Stimulated activated CD4-positive, alpha-beta T cell treated with anti-CD3 and anti-CD28 coated beads, Interleukin-1b, Interleukin-23, amount 100 ng/mL, for 4 hours (primary cell): ENCODE data around the gene RPL35.

Source experiments
- DNase-seq, 2 donors: peaks; one replicate each; pipeline ENCODE4 v3.0.0-alpha.2; 2020; ENCODE audit warnings: low read depth in 2 of 2

Gene RPL35

DNA sequence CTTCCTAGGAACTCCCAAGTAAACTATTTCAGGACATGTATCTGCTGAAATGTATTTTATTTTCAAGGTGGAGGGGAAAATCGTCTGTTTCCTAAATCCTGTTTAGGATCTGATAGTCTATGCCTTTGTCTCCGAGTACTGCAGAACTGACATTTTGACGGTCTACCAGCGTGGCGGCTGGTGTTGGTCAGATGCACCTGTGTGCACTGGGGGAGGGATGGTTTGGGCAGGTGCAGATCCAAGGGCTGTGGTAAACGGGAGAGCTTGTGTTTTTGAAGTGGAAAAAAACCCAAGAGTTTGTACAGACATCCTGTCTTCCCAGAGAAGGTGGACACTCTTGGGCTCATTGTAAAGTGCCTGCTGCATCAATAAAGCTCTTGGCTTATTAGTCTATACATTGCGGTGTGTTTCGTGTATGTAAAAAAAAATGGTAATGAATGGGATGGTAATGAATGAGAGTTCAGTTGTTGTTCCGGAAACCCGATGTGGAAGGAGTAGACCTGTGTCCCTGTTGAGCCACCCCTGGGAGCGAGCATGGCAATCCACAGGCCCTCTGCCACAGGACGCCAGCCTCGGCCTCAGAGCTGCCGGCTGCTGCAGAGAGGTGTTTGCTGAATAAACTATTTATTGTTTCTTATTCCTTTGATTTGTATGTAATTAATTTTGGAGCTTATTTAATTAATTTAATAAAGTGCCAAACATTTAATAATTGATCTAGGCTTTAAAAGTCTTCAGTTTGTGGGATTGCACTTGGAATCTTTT, 15.4 kb upstream of the RPL35 start:
- DNase-seq = no peak

DNA sequence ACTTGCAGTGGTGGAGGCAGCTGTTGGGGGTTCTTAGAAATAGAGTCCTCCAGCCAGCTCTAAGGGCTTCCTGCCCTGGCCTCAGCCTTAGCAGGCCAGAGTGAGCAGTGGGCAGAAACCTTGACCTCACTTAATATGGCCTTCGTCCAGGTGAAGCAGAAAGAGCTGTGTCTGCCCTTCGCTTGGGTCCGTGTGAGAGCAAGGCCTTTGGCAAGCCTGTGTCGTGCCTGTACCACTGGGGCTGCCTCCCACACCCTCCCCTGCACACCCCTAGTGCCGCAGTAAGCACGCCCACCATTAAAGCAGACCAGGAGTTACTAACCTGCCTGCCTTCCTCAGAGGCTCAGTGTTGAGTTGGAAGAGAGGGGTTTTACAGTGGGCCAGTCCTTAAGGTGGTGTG, 13.7 kb upstream of the RPL35 start:
- no peak for DNase-seq

DNA sequence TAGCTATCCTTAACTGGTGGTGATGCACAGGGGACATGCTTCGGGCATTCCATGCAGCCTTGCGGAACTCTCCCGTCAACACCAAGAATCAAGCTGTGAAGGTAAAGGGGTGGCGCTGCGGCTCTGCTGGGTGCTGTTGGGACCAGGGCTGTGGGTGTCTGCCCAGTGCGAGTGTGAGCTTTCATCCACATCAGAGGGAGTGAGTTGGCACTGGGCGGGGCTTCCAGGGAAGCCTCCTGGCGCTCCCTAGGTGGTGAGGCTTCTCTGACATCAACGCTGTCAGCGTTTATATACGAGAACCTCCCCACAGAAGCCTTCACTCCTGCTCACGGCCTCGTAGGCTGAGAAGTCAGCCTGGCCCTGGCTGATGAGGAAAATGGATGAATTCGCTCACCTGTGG, 11.9 kb upstream of the RPL35 start:
- no peak for DNase-seq

- no peak for DNase-seq
Measured at GRCh38 chr9:124871156-124871561, 9.4 kb upstream of the RPL35 start.

GRCh38 chr9:124870723-124871122, 9.0 kb upstream of the RPL35 start:
- no peak for DNase-seq

DNA sequence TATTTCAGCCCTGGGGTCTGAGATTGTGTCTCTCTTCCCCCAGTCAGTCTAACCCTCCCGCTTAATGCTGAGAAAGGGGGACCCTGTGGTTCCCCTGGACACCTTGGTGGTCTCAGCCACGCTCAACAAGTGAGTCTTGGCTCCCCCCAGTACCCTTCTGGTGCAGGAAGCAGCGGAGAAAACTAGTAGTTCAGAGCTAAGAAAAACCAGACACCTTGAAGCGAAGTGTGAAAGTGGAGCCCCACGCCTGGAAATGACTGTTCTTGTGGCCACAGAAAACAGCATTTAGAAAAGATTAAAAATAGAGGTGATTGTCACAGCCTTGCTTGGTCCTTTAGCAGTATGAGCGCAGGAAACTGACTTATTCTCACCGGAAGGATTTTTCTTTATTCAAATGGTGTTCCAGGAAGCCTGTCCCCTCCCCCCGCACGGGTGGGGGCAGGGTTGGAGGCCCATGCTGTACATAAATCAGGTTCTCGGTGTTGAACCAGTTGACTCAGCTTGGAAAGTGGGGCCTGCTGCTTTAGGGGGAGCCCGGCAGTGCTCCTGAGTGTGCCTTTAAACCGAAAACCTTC, 8.3 kb upstream of the RPL35 start:
- peak; percentile 79 to 88 for DNase-seq

- DNase-seq = peak in 1 of 2 donors; percentile 40
Measured at GRCh38 chr9:124869466-124869985, 7.8 kb upstream of the RPL35 start.

DNA sequence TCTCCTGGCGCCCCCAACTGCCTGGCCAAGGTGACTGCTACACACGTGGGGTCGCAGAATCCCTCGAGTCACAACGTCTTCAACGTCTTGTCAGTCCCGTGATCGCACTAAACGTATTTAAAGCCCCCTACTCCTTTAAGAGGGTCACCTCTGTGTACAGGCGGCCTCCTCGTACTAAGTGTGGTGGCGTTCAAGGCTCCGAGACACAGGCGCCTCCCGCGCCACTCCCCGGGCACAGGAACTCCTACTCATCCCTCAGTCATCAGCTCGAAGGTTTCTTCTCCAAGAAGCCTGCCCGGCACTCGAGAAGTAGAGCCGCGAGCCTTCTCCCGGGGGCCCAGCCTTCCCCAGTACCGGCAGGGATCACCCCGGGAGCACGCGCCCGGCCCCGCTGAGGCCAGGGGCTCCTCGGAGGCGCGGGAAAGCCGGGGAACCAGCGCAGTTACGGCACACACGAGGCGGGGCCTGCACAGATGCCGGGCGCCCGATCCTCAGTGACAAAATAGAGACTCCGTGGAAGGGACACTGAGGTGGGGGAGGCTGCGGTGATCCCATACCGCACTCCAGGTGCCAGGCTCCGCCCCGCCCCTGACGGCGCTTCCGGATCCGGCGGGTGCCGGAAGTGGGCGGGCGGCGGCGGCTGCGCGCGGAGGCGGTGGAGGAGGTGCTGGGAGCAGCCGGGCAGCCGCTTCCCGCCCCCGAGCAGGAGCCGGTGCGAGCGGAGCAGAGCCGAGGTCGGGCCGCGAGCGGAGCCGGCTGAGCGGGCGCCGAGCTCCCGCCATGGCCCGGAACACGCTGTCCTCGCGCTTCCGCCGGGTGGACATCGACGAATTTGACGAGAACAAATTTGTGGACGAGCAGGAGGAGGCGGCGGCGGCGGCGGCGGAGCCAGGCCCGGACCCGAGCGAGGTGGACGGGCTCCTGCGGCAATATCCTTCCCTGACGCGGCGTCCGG, 7.0 kb upstream of the RPL35 start:
- peak; percentile 91 to 94 for DNase-seq

GRCh38 chr9:124863371-124863871, 1.7 kb upstream of the RPL35 start:
- DNase-seq = no peak

DNA sequence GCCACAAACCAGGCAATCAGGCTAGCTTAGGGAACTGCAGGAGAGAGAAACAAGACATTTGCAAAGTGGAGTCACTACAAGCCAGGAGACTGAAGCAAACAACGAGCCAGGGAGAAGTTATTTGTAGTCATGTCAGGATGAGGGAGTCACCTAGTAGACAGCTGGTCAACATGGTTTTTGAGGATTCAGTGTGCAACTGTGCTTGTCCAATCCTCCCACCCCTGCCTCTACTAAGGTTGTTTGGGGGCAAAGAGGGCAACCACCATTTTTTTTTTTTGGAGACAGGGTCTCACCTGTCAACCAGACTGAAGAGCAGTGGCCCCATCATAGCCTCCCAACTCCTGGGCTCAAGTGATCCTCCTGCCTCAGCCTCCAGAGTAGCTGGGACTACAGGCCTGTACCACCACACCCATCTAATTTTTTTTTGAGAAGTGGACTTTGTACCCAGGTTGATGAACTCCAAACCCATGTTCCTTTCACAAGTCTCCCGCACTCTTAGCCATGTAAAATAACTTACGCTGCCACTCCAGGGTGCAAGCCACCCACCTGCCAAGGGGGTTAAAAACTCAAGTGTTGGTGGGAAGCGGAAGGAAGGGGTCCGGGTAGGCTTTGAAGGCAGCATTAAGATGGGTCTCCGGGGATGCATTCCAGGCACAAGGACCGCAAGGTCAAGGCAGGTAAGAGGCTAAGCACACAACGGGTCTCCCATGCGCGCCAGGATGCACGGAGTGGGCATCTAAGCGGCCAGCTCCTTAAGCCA, 995 bp downstream of the RPL35 start:
- DNase-seq = no peak

DNA sequence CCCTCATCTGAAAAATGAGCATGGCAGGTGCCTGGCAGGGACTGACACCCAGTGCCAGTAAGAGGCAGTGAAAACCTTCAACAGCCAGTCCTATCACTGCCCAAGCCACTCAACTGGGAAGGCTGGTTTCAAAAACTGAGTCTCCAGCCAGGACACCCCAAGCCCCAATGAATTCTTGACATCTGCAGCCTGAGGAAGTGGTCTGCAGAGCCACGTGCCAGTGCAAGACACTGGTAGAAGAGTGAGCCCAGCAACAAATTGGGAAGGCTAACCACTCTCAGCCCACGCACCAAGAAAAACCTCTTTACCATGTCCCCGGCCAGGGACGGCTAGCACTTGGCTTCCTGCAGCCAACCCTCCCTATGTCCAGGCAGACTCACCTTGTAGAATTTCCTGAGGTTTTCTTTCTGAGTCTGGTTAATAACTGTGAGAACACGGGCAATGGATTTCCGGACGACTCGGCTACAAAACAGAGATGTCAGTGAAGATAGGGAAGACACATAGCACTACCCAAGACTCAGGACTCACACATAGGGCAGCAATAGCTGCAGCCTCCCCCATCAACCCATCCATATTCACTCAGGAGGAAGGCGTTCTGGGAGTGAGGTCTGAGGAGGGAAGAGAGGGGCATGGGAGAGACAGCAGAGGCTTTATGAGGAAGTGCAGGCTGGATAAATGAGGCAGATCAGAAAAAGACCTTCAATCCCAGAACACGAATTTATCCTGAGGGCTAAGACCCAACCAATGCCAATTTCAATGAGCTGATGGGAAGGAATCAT, 1.8 kb downstream of the RPL35 start:
- DNase-seq = no peak

DNA sequence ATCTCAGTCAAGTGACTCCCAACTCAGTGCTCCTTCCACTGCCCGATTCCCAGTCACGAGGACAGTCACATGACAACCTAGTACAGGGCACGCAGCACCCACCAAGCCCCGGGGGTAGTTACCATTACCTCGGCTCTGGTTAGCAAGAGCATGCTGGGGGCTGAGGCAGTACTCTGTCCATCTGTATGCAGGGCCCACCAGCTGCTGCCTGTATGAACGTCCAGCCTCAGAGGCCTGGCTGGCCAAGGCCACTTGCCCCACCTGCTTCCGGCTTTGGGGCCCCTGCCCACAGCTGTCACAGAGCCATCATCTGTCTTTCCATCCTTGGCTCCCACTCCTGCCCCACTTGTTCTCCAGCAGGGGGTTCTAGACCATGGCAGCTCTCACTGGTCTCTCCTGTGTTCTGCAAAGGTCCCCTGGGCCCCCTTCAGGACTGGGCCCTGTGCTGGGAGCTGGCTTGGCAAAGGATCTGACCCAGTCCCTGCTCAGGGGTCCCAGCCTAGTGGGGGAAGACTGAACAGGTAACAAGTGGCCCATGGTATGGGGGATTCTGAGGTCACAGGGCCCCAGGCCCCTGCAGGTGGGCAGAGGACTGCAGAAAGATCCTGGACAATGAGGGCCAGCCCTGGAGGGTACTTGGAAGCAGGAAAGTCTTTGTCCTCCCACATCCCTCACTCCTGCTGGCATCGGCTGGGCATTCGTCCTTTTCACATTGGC, 3.3 kb downstream of the RPL35 start:
- DNase-seq = no peak

- DNase-seq = no peak
Measured at GRCh38 chr9:124857533-124858162, 4.1 kb downstream of the RPL35 start.

GRCh38 chr9:124855944-124856765, 5.6 kb downstream of the RPL35 start:
- peak in 1 of 2 donors; percentile 28 for DNase-seq

GRCh38 chr9:124855566-124855943, 6.2 kb downstream of the RPL35 start:
- DNase-seq = no peak

- DNase-seq = no peak
Measured at GRCh38 chr9:124854822-124855221, 6.9 kb downstream of the RPL35 start.

GRCh38 chr9:124854161-124854560, 7.6 kb downstream of the RPL35 start:
- no peak for DNase-seq

DNA sequence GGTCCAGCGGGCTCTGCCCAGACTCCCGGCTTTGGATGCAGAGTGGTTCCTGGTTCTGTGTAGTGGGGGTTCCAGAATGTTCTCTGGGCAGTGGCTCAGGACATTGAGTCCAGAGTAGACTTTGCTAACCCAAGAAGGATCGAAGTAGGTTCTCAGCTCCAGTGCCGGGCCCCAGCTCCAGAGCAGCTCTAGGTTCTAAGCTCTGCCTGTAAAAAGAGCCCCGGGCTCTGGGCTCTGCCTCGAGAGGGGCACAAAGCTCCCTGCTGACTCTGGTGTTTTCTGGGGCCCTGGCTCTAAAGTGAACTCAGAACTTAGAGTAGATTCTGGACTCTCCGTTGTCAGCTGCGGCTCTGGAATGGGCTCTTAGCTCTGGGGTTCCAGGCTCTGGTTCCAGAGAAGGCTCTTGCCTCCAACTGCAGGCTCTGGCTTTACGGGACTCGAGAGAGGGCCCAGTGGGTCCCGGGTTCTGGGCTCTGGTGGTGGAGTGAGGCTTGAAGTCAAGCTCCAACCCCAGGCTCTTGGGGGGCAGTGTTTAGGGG, 8.1 kb downstream of the RPL35 start:
- no peak for DNase-seq
